Breast epithelium (tissue), 4 donors: ENCODE results near the gene RTN4RL1. TPM values are rescaled to one million over a fixed set of nuclear protein-coding genes. Genes with fewer than 3 reads are reported as not detected.

Experiments
- DNase-seq, 2 donors: peaks; one replicate each; pipeline ENCODE4 v3.0.0-alpha.2; 2019; ENCODE audit warnings: low spot score in 2 of 2
- H3K27ac ChIP-seq, 2 donors: fragments of 200-600 bp; sonication (generic) in 1 of 2; one replicate each; pipeline ENCODE4 v1.5.1; 2016 to 2019; ENCODE audit warnings: mild to moderate bottlenecking in 1 of 2
- H3K27me3 ChIP-seq, 2 donors: fragments of 200-600 bp; sonication (generic) in 1 of 2; one replicate each; pipeline versions ENCODE4 v1.5.1 to v1.6.0; 2017 to 2019; ENCODE audit warnings: control low read depth in 1 of 2, mild to moderate bottlenecking in 1 of 2
- H3K36me3 ChIP-seq: fragments of 200-600 bp; one replicate; pipeline ENCODE4 v1.5.1; 2019
- H3K4me1 ChIP-seq, 2 donors: fragments of 200-600 bp; sonication (generic); one replicate each; pipeline ENCODE4 v1.5.1; 2016 to 2019; ENCODE audit warnings: control low read depth in 1 of 2
- H3K4me3 ChIP-seq, 3 donors: fragments of 200-600 bp; sonication (generic); 1 replicate in 2 of 3; 2 replicates in 1 of 3; pipeline ENCODE4 v1.5.1; 2016 to 2019; ENCODE audit warnings: mild to moderate bottlenecking in 3 of 3, moderate library complexity in 2 of 3
- H3K9me3 ChIP-seq, 2 donors: fragments of 200-600 bp; sonication (generic) in 1 of 2; one replicate each; pipeline ENCODE4 v1.5.1; 2016 to 2019; ENCODE audit warnings: control low read depth in 1 of 2
- CTCF ChIP-seq, 3 donors: fragments of 450-650 bp; IDR thresholded peaks; one replicate each; pipeline ENCODE4 v1.5.1; 2016 to 2017; ENCODE audit warnings: antibody characterized with exemption in 3 of 3, mild to moderate bottlenecking in 3 of 3, moderate library complexity in 3 of 3
- POLR2A ChIP-seq: fragments of 450-650 bp; IDR thresholded peaks from one replicate; pipeline ENCODE4 v1.6.1; 2016; ENCODE audit warnings: antibody characterized with exemption, mild to moderate bottlenecking, moderate library complexity
- POLR2AphosphoS5 ChIP-seq, 3 donors: sonication (generic); formaldehyde crosslinking; IDR thresholded peaks; one replicate each; pipeline ENCODE4 v1.6.1; 2017; ENCODE audit warnings: antibody characterized with exemption in 3 of 3
- intact Hi-C: fragments of 100-400 bp; cut with DNase I; formaldehyde crosslinking; loops from one replicate; pipeline ENCODE4 v1.15.1; 2023; ENCODE audit warnings: low total_unique reads
- total RNA-seq, 3 donors: library from RNA; depleted of rRNA; stranded (reverse); fragments of >200 nt; gene quantifications; one replicate each; pipeline ENCODE4 v1.1.0, GENCODE V29; 2016

The RTN4RL1 gene
- total RNA-seq, 3 donors from 2014 or later = 3.8 to 19.6 (median 14.1) TPM

GRCh38 chr17:2034157-2034556 lies 9.0 kb upstream of the RTN4RL1 start:
- H3K36me3 ChIP-seq = peaks cover 4% of the 10 kb centered on the region
- intact Hi-C loops = no loop called here
- H3K9me3 ChIP-seq = no peaks in the 10 kb centered on the region
- H3K4me1 ChIP-seq = peaks cover 0 to 7% of the 10 kb centered on the region in 2 donors
- TF ChIP-seq CTCF (IDR thresholded peaks at IDR 0.05) (no peak), POLR2AphosphoS5 (IDR thresholded peaks at IDR 0.05) (no peak), POLR2A (no peak)
- DNase-seq = no peak
- H3K4me3 ChIP-seq = no peak overlapping the region
- no peaks in the 10 kb centered on the region for H3K27me3 ChIP-seq
- no peak overlapping the region for H3K27ac ChIP-seq

GRCh38 chr17:2033153-2033552 lies 8.0 kb upstream of the RTN4RL1 start:
- Histone ChIP-seq H3K27me3 (peaks cover 0 to 3% of the 10 kb centered on the region in 2 donors), H3K36me3 (peaks cover 4% of the 10 kb centered on the region), H3K4me3 (no peak overlapping the region), H3K4me1 (peaks cover 0 to 7% of the 10 kb centered on the region in 2 donors), H3K27ac (no peak overlapping the region), H3K9me3 (no peaks in the 10 kb centered on the region)
- intact Hi-C loops = no loop called here
- TF ChIP-seq POLR2AphosphoS5 (IDR thresholded peaks at IDR 0.05) (no peak), POLR2A (no peak), CTCF (IDR thresholded peaks at IDR 0.05) (no peak)
- DNase-seq = no peak

- no peak for DNase-seq
- H3K27ac ChIP-seq = no peak overlapping the region
- H3K4me3 ChIP-seq = peak overlapping the region; percentile 88 to 96 (median 94)
- H3K36me3 ChIP-seq = no peaks in the 10 kb centered on the region
- peaks cover 0 to 7% of the 10 kb centered on the region in 2 donors for H3K4me1 ChIP-seq
- intact Hi-C loops = no loop called here
- peak in 1 of 3 donors; percentile 31 for TF ChIP-seq CTCF (IDR thresholded peaks at IDR 0.05)
- TF ChIP-seq POLR2A = no peak
- peaks cover 0 to 3% of the 10 kb centered on the region in 2 donors for H3K27me3 ChIP-seq
- no peaks in the 10 kb centered on the region for H3K9me3 ChIP-seq
Measured at GRCh38 chr17:2030779-2031163, 5.6 kb upstream of the RTN4RL1 start.

GRCh38 chr17:2029911-2030778 lies 5.0 kb upstream of the RTN4RL1 start, which contains the start of gene DPH1:
TSS of gene DPH1 (plus strand) at chr17:2030153. CDS start at chr17:2030170, 17 bp downstream.
- no peaks in the 10 kb centered on the region for H3K9me3 ChIP-seq
- H3K27ac ChIP-seq = peak within 1 kb of the TSS; percentile 48 to 64
- intact Hi-C loops = loop anchor here (10.0 kb wide), 1 partner anchor 115 kb away; no protein-coding TSS in a partner anchor
- H3K4me3 ChIP-seq = peak within 1 kb of the TSS; percentile 88 to 96 (median 94)
- no peaks in the 10 kb centered on the region for H3K36me3 ChIP-seq
- peaks cover 0 to 7% of the 10 kb centered on the region in 2 donors for H3K4me1 ChIP-seq
- peak; percentile 74 to 82 for DNase-seq
- H3K27me3 ChIP-seq = peaks cover 0 to 3% of the 10 kb centered on the region in 2 donors
- no peak for TF ChIP-seq CTCF (IDR thresholded peaks at IDR 0.05)
- peak; percentile 67 to 76 (median 72) for TF ChIP-seq POLR2AphosphoS5 (IDR thresholded peaks at IDR 0.05)
- TF ChIP-seq POLR2A = no peak

- intact Hi-C loops = loop anchor here (10.0 kb wide), 1 partner anchor 114 kb away; no protein-coding TSS in a partner anchor
- no peak for TF ChIP-seq POLR2AphosphoS5 (IDR thresholded peaks at IDR 0.05)
- TF ChIP-seq CTCF (IDR thresholded peaks at IDR 0.05) = no peak
- Histone ChIP-seq H3K4me1 (peaks cover 0 to 7% of the 10 kb centered on the region in 2 donors), H3K27me3 (peaks cover 0 to 3% of the 10 kb centered on the region in 2 donors), H3K4me3 (no peak overlapping the region), H3K9me3 (no peaks in the 10 kb centered on the region), H3K27ac (no peak overlapping the region), H3K36me3 (no peaks in the 10 kb centered on the region)
- DNase-seq = no peak
Measured at GRCh38 chr17:2028737-2029136, 3.6 kb upstream of the RTN4RL1 start.
